GM23338 (cell line): ENCODE measurements around the gene PARVB. TPM values are rescaled to one million over a fixed set of nuclear protein-coding genes. Genes with fewer than 3 reads are reported as not detected.
A peak's percentile ranks its signal among the peaks of the same experiment; 100 is the strongest.

Source experiments
- ATAC-seq: fragments of 200-7000 bp; cut with Tn5 transposase; 3 replicates; pipeline ENCODE4 v1.9.1; 2020
- DNase-seq: peaks from one replicate; pipeline ENCODE4 v3.0.0-alpha.2; 2015; ENCODE audit warnings: low spot score
- H2AFZ ChIP-seq: fragments of 200-600 bp; sonication (generic); 2 replicates; pipeline ENCODE4 v1.8.0; 2016; ENCODE audit warnings: antibody characterized with exemption, mild to moderate bottlenecking, moderate library complexity
- H3F3A ChIP-seq: fragments of 200-600 bp; sonication (generic); replicated peaks from 2 replicates; pipeline ENCODE4 v1.8.0; 2017; ENCODE audit warnings: antibody characterized with exemption, mixed run types, low read depth
- H3K27ac ChIP-seq: fragments of 200-600 bp; sonication (generic); 2 replicates; pipeline ENCODE4 v1.6.1; 2016; ENCODE audit warnings: low read depth
- H3K27me3 ChIP-seq: fragments of 200-600 bp; sonication (generic); 2 replicates; pipeline ENCODE4 v1.8.0; 2016; ENCODE audit warnings: mild to moderate bottlenecking, mixed run types, moderate library complexity; ENCODE audit not compliant: insufficient read depth
- H3K36me3 ChIP-seq: fragments of 200-600 bp; sonication (generic); 2 replicates; pipeline ENCODE4 v1.8.0; 2016; ENCODE audit warnings: mild to moderate bottlenecking; ENCODE audit not compliant: insufficient read depth
- H3K4me1 ChIP-seq: fragments of 200-600 bp; sonication (generic); 2 replicates; pipeline ENCODE4 v1.8.0; 2016; ENCODE audit warnings: mild to moderate bottlenecking, moderate library complexity; ENCODE audit not compliant: insufficient read depth
- H3K4me2 ChIP-seq: fragments of 200-600 bp; sonication (generic); 2 replicates; pipeline ENCODE4 v1.7.1; 2017; ENCODE audit warnings: mixed run types
- H3K4me3 ChIP-seq: fragments of 200-600 bp; sonication (generic); 2 replicates; pipeline ENCODE4 v1.6.1; 2016; ENCODE audit warnings: mixed run types
- H3K79me2 ChIP-seq: fragments of 200-600 bp; sonication (generic); replicated peaks from 2 replicates; pipeline ENCODE4 v1.8.0; 2017; ENCODE audit warnings: mild to moderate bottlenecking; ENCODE audit not compliant: insufficient read depth
- H3K9me2 ChIP-seq: fragments of 200-600 bp; sonication (generic); 2 replicates; pipeline ENCODE4 v1.8.0; 2017; ENCODE audit not compliant: insufficient read depth
- H4K20me1 ChIP-seq: fragments of 200-600 bp; sonication (generic); replicated peaks from 2 replicates; pipeline ENCODE4 v1.8.0; 2017; ENCODE audit warnings: mild to moderate bottlenecking; ENCODE audit not compliant: insufficient read depth
- H3K27ac Mint-ChIP-seq: 2 replicates; pipeline ENCODE4 v1.8.0; 2020; ENCODE audit warnings: inconsistent platforms, mild to moderate bottlenecking, moderate library complexity, mixed read lengths
- H3K27me3 Mint-ChIP-seq: 3 replicates; pipeline ENCODE4 v1.8.0; 2022; ENCODE audit warnings: low read depth, mild to moderate bottlenecking, moderate library complexity, mixed read lengths, inconsistent platforms; ENCODE audit not compliant: insufficient read depth, poor library complexity
- H3K36me3 Mint-ChIP-seq: 3 replicates; pipeline ENCODE4 v1.8.0; 2021; ENCODE audit warnings: low read depth, mild to moderate bottlenecking, inconsistent platforms, moderate library complexity, mixed read lengths
- H3K4me1 Mint-ChIP-seq: 3 replicates; pipeline ENCODE4 v1.8.0; 2020; ENCODE audit warnings: mild to moderate bottlenecking, inconsistent platforms, mixed read lengths
- H3K4me3 Mint-ChIP-seq: 3 replicates; pipeline ENCODE4 v1.8.0; 2021; ENCODE audit warnings: moderate library complexity, mild to moderate bottlenecking, inconsistent platforms, mixed read lengths
- H3K9me3 Mint-ChIP-seq: 3 replicates; pipeline ENCODE4 v1.8.0; 2020; ENCODE audit warnings: moderate library complexity, mild to moderate bottlenecking, inconsistent platforms, mixed read lengths
- CREB1 ChIP-seq: fragments of 250-450 bp; sonication (Bioruptor Pico); IDR thresholded peaks from 2 replicates; pipeline ENCODE4 v1.5.0; 2020; ENCODE audit warnings: low read depth, mild to moderate bottlenecking, moderate library complexity
- CTCF ChIP-seq, 2 experiments: fragments of 200-600 bp in 1 of 2; sonication (generic) in 1 of 2; conservative IDR thresholded peaks; 2 replicates each; pipeline versions ENCODE4 v1.5.1 to v1.6.1; 2016 to 2017; ENCODE audit warnings: antibody characterized with exemption in 2 of 2, low read depth in 2 of 2, mild to moderate bottlenecking in 2 of 2, moderate library complexity in 1 of 2
- EZH2 ChIP-seq: fragments of 200-600 bp; sonication (generic); IDR thresholded peaks from one replicate; pipeline ENCODE4 v1.8.0; 2017; ENCODE audit warnings: antibody characterized with exemption, mild to moderate bottlenecking, low read depth; ENCODE audit not compliant: unreplicated experiment
- EZH2phosphoT487 ChIP-seq: fragments of 200-600 bp; sonication (generic); IDR thresholded peaks from one replicate; pipeline ENCODE4 v1.8.1; 2018; ENCODE audit warnings: antibody characterized with exemption; ENCODE audit not compliant: unreplicated experiment
- POLR2AphosphoS5 ChIP-seq: IDR thresholded peaks from 2 replicates; pipeline ENCODE4 v1.6.1; 2016; ENCODE audit warnings: antibody characterized with exemption, low read depth
- REST ChIP-seq: IDR thresholded peaks from one replicate; pipeline ENCODE4 v1.6.1; 2018; ENCODE audit warnings: antibody characterized with exemption; ENCODE audit not compliant: unreplicated experiment
- ZNF114 ChIP-seq: fragments of 250-450 bp; sonication (Bioruptor Pico); IDR thresholded peaks from 2 replicates; pipeline ENCODE4 v1.5.0; 2020; ENCODE audit warnings: mild to moderate bottlenecking, moderate library complexity
- ZNF331 ChIP-seq: fragments of 250-450 bp; sonication (Bioruptor Pico); IDR thresholded peaks from 2 replicates; pipeline ENCODE4 v1.5.0; 2020; ENCODE audit warnings: low read depth, mild to moderate bottlenecking, moderate library complexity
- ZNF462 ChIP-seq: fragments of 250-450 bp; sonication (Bioruptor Pico); IDR thresholded peaks from 2 replicates; pipeline ENCODE4 v1.5.0; 2020; ENCODE audit warnings: mild to moderate bottlenecking, moderate library complexity
- polyA plus RNA-seq: library from polyadenylated mRNA; unstranded; fragments of >200 nt; fragmentation: Nextera tagmentation; extraction: Ambion mirVana; gene quantifications from 2 replicates; pipeline ENCODE4 v1.2.1, GENCODE V29; 2016
- total RNA-seq: library from RNA; depleted of rRNA; stranded (reverse); fragments of >200 nt; shearing (Covaris generic); gene quantifications from 2 replicates; pipeline ENCODE4 v1.2.3, GENCODE V29; 2014

PARVB gene
- total and polyA plus RNA-seq, 2 experiments from 2014 or later = 4.3 to 7.7 TPM

GRCh38 chr22:44166498-44167276 is 142.6 kb downstream of the PARVB start:
- no peak overlapping the region for H3K4me3 ChIP-seq
- Mint-ChIP-seq H3K36me3 (no peaks in the 10 kb centered on the region), H3K4me1 (peaks cover 21% of the 10 kb centered on the region), H3K27me3 (peaks cover 5% of the 10 kb centered on the region), H3K9me3 (no peaks in the 10 kb centered on the region), H3K4me3 (no peak overlapping the region), H3K27ac (no peak overlapping the region)
- no peak for TF ChIP-seq REST
- TF ChIP-seq POLR2AphosphoS5 = no peak
- no peak for TF ChIP-seq EZH2phosphoT487
- no peak for TF ChIP-seq ZNF114
- TF ChIP-seq EZH2 = no peak
- no peak for TF ChIP-seq CTCF (conservative IDR thresholded peaks at IDR 0.05; ENCODE audit: low read depth in 2 of 2)
- TF ChIP-seq ZNF462 (CRISPR knock-in tag) = no peak
- TF ChIP-seq ZNF331 (CRISPR knock-in tag) = no peak
- no peak for TF ChIP-seq CREB1 (CRISPR knock-in tag)
- DNase-seq = no peak
- no peak overlapping the region for H3K4me2 ChIP-seq
- H2AFZ ChIP-seq = no peak overlapping the region
- peak; percentile 20; the same call in 2 of the 3 replicates for ATAC-seq
- no peak overlapping the region for H3K27ac ChIP-seq
- no peaks in the 10 kb centered on the region for H3K36me3 ChIP-seq
- H3K9me2 ChIP-seq = no peaks in the 10 kb centered on the region
- H3K27me3 ChIP-seq = no peaks in the 10 kb centered on the region
- H3K79me2 ChIP-seq = no peaks in the 10 kb centered on the region
- H4K20me1 ChIP-seq = no peaks in the 10 kb centered on the region
- no peaks in the 10 kb centered on the region for H3F3A ChIP-seq
- peaks cover 7% of the 10 kb centered on the region; the same call in 1 of the 2 replicates for H3K4me1 ChIP-seq
